IPS-NIHi7 (cell line): ENCODE measurements around the gene MLF1.
A peak's percentile ranks its signal among the peaks of the same experiment; 100 is the strongest.
"Not testable (repeated sequence)": the region's sequence is repeated elsewhere in the genome, so short reads cannot be mapped to it uniquely, and the experiment has no call there.

Source experiments
- DNase-seq: peaks from one replicate; pipeline ENCODE4 v3.0.0; 2012; ENCODE audit warnings: mixed read lengths; ENCODE audit errors: extremely low spot score

MLF1 gene, protein sequence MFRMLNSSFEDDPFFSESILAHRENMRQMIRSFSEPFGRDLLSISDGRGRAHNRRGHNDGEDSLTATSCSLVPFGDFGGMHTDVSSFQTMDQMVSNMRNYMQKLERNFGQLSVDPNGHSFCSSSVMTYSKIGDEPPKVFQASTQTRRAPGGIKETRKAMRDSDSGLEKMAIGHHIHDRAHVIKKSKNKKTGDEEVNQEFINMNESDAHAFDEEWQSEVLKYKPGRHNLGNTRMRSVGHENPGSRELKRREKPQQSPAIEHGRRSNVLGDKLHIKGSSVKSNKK

DNA sequence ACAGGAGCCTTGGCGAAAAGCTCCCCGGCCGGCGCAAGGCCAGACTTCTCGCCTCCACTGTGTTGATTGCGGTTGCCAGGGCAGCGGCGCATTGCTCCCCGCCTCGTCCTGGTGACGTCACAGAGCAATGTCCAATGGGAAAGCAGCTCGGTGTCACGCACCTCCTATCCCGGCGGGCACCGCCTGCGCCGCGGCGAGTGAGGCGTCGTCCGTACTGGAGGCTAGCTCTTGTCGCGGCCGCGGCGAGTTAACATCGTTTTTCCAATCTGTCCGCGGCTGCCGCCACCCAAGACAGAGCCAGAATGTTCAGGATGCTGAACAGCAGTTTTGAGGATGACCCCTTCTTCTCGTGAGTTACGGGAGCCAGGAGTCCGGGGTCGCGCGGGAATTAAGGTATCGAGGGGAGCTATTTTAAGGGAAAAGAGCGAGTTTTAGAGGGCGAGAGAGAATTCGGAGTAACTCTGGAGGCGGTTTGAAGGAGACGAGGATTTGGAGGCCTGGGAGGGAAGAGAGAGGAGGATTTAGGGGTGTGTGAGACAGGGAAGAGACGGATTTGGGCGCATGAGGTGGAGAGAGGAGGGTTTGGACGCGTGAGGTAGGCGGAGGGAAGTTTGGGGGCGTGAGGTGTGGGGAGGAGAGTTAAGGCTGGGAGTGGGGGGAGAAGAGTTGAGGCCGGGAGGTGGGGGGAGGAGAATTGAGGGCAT is at the start of gene MLF1:
TSS of gene MLF1 (plus strand) at position 196 of the 704 bp plus-strand sequence. CDS start at position 303, 107 bp downstream.
- DNase-seq: peak; percentile 99

DNA sequence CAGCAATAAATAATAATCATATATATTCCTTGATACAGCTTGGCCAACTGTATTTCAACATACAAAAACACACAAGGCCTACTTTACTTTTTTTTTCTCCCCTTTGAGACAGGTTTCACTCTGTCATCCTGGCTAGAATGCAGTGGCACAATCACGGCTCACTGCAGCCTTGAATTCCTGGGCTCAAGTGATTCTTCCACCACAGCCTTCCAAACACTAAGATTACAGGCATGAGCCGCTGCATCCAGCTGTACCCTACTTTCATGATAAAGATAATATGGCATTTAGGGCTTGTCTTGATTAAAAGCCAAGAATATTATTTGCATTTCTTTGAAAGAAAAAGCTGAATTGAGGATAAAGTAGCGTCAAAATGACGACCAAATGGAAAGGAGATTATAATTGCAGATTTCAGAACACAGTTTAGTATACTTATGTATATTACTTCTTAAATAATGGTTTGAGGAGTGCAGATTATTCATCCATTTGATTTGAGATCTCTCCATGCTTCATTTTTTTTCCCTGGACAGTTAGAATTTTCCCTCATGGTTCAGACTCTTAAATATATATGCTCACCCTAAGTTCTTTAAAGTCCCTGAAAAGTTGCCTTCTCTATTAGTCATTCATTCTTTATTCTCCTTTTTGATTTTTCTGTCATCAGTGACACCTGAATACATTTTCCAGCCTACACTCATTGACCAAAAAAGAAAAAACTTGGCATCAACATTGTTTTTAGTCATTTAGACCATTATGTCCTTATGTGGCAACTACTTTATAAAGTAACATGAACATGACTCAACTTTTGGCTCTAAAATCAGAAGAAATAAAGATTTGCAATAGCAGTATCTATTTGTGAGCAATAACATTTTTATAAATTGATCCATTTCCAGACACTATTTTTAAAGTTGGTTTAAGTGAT is 48.5 kb upstream of the MLF1 start:
- DNase-seq: no peak

DNA sequence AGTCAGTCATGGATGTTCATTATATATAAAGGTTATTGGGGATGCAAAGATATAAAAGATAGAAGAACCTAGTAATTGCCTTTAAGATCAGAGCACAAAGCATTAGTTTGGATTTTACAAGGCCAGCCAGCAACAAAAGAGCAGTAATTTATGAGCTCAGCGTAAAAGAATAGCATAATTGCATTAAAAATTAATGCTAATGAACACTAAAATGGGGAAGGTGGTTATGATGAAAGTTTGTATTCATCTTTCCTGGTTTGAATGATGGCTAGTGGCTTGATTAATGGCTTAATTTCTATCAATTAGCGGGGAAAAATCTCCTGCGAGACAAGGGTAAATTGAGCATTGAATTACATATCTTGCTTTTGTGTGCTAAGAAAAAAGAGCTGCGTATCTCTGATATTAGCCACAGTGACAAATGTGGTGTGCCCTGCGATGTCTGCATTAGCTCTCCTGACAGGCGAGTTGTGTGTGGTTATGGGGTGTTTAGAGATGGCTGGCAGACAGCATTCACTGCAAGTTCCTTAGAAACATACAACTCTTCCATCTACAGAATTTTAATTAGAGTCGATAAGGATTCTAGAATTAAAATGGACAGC is 42.8 kb upstream of the MLF1 start:
- no peak for DNase-seq

DNA sequence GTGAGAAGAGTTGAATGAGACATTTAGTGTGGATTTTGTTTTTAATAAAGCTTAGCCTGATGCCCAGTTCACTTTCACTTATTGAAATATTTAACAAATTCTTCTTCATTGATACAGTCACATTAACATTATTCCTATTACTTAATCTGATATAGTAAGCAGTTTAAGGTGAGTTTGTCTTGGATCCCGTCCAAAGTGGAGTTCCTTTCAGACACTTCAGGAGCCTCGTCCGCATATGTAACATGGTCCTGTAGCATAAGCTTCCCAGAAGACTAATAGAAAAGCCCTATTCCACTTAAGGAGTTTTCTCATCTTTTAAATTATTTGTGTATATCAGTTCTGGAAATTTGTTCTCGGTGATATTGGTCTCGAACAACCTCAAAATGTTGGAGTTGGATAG is 39.7 kb upstream of the MLF1 start:
- no peak for DNase-seq

DNA sequence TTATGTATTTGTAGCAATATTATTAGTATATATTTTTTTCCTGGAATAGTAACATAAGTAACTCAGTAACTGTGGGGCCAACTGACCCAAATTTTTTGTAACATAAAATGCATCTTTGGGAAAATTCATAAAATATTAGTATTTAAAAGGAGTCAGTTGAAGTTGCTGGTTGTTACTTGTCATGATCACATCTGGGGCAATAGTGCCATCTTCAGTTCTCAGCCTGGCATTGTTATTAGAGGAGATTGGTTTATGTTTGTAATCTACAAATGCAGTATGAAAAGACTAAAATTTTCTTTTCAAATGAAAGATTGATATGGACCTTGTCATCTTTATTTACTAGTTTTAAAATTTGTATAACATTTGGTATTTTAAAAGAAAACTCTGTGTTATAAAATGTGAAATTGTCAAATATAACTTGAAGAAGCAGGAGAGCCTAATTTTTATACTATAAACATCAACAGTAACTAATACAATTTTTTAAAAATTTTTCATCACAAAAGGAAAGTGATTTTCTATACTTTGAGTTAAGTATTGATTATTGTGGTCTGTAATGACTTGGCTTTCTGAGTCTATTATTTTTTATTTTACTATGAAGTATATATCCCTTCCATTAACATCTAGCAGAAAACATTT is 38.8 kb upstream of the MLF1 start:
- peak; percentile 9 for DNase-seq

DNA sequence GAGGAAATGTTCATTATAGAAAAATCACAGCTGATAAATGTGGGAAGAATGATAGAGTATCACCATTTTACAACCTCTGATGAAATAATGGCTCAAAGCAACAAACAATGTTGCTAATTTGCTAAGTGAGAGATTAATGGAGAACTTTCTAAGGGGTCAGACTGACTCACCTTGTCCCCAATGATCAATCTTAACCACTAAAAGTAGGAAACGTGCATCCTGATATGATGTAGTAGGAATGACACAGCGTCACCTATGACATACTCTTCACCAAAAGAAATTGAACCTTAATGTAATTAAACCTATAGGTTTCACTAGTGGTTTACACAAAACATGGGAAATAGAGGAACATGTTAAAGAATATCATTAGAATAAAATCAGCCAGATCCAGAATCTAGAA is 35.1 kb upstream of the MLF1 start:
- no peak for DNase-seq

DNA sequence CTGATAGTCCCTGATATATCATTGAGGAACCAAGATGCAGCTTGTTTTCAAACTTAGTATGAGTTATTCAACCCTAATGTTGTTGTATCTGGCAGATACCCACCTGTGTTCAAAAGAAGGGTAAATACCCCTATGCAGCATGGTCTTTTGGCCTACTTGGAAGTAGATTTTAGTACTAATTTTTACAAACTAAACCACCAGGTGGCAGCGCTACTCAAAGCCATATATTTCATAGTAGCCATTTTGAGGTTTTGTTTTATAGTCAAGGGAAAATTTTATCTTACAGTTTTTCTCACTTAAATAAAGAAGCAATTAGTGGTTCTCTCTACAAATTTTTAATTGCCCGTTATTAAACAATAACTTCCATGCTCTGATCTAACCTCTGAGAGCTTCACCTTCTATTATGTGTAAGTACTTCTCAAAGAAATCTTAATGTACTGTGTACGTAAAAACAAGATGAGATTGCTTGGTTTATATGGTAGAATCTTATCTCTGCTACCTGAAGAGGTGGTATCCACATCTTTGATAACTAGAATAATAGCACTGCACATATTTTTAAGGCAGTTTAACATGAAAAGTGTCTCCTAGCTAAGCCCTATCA is 31.5 kb upstream of the MLF1 start:
- DNase-seq: peak; percentile 27

DNA sequence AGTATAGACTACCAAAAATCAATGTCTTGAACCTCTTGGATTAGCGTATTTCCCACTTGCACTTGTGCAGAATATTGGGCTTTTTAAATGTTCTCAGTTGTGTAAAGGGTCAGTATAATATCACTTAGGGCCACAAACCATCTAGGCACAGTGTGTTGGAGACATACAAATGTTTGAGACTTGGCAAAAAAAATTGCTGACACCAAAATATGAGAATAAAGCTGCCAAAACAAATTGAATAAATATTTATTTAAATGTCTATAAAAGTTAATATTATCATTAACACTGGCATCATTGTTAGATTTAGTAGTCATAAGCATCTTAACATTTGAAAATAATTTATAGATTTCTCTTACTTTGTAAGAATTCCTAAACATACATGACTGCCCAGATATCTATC is 30.9 kb upstream of the MLF1 start:
- DNase-seq: no peak

DNA sequence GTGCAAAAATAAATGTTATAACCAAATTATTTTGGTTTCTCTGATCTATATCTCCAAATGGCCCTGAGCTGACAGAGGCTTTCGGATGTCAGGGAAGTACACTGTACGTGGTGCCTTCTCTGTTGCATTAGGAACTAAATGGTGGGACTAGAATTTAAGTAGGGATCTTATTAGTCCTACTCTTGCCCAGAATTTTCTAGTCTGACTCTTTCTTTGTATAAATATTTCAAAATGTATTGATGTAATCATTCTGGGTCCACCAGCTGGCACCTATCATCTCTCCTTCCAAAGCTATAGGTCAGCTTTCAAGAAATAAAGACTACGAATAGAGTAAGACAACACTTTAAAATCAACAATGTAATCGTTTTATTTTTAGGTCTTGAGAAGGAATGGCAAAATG is 22.3 kb upstream of the MLF1 start:
- no peak for DNase-seq

DNA sequence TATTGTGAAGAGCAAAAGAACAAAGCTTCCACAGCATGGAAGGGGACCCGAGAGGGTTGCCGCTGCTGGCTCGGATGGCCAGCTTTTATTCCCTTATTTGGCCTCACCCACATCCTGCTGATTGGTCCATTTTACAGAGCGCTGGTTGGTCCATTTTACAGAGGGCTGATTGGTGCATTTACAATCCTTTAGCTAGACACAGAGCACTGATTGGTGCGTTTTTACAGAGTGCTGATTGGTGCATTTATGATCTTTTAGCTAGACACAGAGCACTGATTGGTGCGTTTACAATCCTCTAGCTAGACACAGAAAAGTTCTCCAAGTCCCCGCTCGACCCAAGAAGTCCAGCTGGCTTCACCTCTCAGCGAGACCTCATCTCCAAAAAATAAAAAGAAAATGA is 21.1 kb upstream of the MLF1 start:
- not testable (repeated sequence) for DNase-seq

DNA sequence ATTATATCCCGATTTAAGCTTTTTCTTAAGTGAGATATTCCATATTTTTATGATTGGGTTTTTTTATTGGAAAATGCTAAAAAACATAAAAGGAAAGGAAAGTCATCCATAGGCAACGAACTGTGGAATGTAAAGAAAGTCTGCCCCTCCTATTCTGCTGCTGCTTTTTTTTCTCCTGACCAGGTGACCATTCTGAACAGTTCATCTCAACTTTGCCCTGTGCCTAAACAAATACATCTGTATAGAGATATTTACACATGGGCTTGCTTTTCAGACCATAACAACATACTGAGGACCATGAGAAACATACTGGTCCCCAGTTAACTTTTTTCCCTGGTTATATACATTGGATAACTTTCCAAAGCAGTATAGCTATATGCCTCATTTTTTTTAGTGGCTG is 18.9 kb upstream of the MLF1 start:
- no peak for DNase-seq

DNA sequence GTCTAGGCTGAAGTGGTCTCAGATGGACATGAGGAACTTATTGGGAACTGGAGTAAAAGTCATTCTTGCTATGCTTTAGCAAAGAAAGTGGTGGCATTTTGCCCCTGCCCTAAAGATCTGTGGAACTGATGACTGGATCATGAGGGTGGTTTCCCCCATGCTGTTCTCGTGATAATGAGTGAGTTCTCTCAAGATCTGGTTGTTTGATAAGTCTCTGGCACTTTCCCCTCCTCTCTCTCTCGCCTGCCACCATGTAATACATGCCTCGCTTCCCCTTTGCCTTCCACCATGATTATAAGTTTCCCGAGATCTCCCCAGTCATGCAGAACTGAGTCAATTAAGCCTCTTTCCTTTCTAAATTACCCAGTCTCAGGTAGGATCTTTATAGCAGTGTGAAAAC is 11.5 kb upstream of the MLF1 start:
- DNase-seq: no peak

DNA sequence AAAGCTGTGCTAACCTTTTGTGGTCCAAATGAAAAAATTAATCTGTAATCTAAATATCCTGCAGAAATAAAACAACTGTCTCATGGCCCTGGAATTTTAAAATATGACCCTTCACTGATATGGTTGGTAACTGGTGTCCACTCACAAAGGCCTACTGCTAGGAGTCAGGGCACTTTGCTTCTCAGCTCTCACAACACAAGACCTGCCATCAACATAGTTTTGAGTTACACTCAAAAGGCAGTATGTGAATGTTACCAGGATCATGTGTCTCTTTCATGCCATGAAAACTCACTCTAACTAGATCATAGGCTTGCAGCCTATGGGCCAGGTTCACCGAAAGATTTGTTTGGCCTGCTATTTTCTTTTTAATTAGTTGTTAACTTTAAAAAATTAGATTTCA is 10.0 kb upstream of the MLF1 start:
- no peak for DNase-seq

DNA sequence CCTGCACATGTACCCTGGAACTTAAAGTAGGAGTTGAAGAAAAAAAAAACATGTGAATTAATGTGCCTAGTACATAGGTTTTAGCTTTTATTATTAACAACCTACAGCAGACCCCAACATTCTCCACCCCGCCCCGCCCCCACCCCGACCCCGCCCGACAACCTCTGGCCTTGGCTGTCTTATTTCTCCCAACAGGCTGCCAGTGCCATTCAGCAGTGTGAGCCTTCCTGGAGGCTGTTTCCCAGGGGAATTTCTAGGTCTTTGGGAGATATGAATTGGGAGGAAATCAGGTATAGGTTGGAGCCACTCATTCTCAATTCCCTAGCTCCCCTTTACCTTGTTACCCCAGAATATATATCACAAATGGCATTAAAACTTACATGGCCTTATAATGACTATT is 8.3 kb upstream of the MLF1 start:
- DNase-seq: no peak

DNA sequence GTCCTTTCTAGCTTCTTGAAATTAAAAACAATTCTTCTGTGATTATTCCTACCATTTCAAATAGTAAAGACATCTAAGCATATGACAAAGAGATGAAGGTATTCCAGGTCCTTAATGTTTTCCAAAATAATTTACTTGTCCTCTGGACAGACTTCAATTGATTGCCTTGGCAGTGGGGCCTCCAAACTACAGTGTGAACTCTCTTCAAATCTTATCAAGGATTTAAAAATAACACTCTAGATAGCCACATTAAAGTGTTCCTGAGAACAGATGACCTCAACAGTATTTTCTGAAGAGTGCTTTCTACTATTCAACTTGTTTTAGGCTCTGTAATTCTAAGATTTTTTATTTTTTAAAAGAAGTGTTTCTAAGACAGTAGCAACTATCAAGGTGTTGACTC is 7.9 kb upstream of the MLF1 start:
- DNase-seq: no peak

DNA sequence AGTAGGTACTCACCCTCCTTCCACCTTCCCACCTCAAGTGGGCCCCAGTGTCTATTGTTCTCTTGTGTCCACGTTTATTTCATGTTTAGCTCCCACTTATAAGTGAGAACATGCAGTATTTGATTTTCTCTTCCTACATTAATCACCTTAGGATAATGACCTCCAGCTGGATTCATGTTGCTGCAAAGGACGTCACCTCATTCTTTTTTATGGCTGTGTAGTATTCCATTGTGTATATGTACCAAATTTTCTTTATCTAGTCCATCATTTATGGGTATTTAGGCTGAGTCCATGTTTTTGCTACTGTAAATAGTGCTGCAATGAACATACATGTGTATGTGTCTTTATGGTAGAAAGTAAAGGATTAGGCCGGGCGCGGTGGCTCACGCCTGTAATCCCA is 5.9 kb upstream of the MLF1 start:
- no peak for DNase-seq

DNA sequence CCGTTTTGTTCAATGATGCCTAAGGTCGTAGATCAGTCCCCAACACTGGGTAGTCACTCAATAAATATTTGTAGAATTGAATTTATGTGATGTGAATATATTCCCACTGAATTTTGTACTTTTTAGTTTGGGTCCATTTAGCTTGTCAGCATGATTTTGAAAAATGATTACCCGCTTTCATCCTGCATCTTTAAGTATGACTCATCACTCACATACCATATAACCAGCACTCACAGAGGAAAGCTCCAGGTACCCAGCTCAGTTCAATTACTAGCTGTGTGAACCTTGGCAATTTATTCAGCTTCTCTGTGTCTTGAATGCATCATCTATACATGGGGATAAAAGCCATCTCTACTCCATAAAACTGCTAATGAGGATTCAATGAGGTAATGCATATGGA is 2.2 kb upstream of the MLF1 start:
- no peak for DNase-seq

DNA sequence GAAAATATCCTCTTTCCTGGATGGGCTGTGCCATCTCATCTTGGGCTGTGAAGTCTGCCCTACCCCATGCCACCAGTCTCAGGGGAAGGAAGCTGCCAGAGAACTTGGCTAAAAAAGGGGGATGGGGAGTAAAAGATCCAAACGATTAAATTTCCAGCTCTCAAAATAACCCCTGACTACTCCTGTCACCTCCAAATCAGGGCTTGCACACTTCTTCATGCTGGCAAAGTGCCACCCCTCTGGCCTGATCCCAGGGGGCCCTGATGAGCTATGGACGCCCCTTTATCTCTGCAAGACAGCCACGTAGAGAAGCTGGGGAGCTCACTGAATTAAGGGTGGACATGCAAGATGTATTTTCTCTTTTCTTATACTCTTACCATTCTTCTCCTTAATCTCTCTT is 1.2 kb upstream of the MLF1 start:
- no peak for DNase-seq

DNA sequence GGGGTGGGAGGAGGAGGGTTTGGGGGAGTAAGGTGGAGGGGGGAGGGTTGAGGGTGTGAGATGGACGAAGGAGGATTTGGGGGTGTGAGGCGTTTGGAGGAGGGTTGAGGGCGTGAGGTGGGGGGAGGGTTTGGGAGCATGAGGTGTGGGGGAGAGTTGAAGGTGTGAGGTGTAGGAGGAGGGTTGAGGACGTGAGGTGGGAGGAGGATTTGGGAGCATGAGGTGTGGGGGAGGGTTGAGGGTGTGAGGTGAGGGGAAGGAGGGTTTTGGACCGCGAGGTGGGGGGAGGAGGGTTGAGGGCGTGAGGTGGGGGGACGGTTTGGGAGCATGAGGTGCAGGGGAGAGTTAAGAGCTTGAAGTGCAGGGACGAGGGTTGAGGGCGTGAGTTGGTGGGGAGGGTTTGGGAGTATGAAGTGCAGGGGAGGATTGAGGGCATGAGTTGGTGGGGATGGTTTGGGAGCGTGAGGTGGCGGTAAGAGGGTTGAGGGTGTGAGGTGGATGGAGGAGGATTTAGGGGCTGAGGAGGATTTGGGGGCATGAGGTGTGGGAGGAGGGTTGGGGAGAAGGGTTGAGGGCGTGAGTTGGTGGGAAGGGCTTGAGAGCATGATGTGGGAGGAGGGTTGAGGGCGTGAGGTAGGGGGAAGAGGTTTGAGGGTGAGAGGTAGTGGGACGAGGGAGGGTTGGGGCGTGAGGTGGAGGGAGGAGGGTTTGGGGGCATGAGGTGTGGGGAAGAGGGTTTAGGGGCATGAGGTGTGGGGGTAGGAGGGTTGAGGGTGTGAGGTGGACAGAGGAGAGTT is 1.2 kb downstream of the MLF1 start:
- no peak for DNase-seq

DNA sequence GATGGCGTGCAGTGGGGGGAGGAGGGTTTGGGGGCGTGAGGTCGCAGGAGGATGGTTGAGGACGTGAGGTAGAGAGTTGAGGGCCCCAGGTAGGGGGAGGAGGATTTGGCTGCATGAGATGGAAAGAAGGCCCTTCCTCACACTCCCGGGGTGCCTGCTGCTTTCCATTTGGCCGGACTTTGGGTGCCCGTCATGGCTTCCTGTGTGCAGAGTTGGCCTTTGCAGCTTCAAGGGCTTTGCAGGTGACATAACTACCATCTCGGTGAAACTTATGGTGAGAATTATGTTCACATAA is 1.7 kb downstream of the MLF1 start:
- no peak for DNase-seq

DNA sequence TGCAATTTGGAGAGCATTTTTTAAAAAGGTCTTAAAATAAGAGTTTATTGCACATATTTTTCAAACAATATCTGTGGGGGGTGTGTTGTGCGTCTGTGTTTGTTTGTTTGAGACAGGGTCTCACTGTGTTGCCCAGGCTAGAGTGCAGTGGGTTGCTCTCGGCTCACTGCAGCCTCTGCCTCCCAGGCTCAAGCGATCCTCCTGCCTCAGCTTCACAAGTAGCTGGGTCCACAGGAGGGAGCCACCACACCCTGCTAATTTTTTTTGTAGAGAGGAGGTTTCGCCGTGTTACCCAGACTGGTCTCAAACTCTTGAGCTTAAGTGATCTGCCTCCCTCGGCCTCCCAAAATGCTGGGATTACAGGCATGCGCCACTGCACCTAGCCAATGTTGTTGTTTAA is 2.7 kb downstream of the MLF1 start:
- no peak for DNase-seq
